NCI-H1694 treated with DMSO at 0.1 percent for 48 hours (cell line): ENCODE results near the gene RSRC1.
"Not testable (repeated sequence)": the region's sequence is repeated elsewhere in the genome, so short reads cannot be mapped to it uniquely, and the experiment has no call there.

ENCODE experiments used
- DNase-seq: peaks from one replicate; lab custom pipeline; 2025; lab: John Stamatoyannopoulos, UW

Gene RSRC1

DNA sequence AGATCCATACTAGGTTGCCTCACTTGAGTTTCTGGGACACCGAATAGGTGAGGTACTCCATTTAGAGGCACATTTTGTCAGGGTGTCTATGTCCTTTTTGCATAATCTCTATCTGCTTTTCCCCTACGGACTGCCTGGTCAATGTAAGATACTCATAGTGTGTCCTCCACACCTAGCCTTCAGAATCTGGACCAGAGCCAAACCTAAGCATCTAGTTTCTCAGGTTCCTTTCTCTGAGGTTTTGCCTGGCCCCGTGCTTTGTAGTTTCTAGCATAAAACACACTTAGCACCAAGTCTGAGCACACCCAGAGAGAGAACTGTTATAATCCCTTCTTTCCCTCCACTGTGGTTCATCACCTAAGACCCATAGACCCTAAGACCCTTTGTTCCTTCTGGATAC, 355.2 kb downstream of the RSRC1 start:
- DNase-seq = no peak

DNA sequence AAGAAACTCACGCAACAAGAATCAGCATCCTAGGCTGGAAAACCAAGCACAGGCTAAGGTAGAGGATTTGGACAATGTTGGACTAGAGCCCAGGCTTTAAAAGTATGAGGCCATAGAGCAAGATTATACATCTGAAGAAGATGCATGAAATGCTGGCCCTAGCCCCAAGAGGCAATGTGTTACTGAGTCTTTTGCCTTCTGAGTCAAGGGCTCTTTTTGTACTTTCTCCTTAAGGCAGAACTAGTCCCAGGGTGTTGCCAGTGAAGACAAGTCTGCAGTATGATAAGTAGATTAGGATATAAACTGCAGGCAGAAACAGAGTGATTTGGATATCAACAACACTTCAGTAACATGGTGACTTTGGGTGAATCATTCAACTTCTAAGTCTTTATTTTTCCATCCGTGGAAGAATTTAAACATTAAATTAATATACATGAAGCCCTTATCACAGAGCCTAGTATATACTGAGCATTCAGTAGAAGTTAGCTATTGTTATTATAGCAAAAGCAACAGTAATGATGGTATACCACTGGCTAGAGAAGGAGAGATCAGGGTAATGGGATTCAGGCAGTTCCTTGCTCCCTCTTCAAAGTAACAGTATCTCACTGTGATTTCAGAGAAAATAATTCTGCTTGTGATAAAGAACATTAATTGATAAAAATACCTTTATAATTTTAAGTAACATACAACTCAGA, 361.2 kb downstream of the RSRC1 start:
- no peak for DNase-seq

DNA sequence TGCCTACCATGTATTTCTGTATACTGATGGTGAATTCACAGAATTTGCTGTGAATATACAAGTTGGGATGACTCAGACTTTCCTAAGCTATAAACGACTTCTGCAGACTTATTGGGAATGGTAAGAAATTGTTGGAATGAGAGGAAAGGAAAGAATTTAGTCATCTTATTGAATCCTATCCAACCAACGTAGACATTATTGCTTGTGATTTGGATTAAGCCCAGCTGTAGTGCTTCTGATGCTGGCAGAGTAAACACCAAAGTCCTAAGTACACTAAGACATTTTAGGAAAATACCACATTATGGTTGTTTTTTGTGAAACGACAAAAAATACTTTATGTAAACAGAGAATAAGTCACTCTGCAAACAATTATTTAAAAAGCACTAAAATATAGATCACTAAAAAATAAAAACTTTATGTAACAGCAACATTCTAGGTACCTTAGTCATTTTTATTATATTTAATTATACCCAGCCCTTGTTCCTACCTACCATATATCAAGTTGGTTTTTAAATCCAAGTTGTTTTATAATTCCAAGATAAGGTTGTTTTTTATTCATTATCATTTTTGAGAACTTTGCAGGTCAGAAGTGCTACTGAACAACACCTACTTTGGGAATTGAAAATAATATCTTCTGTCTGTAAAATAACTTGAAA, 361.9 kb downstream of the RSRC1 start:
- no peak for DNase-seq

DNA sequence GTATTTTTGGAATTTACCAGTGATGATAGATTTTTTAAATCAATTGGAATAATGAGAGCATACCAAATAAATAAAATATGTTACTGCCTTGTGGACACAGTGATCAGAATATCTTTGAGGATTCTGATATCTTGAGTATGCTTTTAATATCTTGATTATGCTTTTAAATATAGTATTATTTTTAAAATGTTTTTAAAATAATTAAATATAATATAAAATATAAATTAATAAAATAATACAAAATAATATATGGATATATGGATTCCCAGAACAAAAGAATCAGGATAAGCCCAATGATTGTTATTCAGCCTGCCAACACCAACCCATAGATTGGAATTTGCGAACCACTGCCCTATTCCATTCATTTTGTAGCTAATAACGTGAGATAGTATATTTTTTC, 369.2 kb downstream of the RSRC1 start:
- no peak for DNase-seq

DNA sequence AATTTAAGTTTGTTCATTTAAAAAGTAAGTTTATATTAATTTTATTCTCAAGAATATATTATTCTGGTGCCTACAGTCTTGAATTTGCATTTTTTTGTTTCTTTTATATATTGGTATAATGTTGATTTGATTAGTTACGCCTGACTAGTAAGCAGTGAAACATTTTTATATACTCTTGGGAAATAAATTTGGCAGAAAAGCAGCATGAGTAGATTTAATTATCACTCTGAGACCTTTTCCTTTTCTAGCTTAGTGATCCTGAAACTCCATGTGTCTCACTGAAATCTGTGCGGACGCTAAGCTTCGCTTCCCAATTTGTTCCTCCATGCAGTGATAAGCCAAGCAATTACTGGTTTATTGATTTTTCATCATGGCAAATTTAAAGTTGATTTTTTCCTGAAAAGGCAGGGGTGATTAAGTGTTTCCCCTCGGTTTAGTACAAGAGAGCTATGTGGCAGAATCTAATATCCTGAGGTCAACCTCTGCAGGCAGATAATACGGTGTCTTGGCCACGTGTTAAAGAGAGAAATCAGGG, 373.9 kb downstream of the RSRC1 start:
- no peak for DNase-seq

DNA sequence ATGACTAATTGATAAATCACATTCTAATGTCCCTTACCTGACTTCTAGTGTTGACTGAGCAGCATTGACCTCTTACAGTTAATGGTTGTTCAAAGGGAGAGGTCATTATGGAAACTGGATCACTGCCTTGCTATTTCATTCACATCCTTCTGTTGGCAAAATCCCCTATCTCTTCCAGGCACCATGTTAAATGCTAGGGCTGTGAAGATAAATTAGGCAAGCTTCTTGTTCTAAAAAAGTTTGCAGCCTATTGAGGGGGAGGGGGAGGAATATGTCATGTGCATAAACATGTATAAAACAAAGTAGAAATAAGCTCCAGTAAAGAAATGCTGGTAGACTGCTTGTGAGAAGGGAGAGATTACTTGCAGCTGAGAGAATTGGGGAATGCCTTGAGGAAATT, 376.3 kb downstream of the RSRC1 start:
- DNase-seq = no peak

DNA sequence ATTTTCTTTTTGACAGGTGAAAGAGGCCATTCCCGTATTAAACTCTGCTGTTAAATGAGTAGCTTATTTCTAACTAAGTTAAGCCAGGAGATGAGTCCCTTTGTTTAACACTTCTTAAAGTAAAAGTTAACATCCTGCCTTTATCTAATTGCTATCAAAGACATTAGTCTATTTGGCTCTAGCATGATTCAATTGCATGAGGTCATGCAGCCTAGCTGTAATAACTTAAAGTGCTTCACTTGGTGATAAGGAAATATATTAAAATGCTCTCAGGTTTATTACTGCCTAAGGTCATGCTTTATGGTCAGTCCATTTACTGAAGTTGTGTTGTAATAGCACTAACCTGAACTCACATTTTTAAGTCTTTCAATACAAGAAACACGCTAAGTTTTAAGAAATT, 378.8 kb downstream of the RSRC1 start:
- DNase-seq = no peak

DNA sequence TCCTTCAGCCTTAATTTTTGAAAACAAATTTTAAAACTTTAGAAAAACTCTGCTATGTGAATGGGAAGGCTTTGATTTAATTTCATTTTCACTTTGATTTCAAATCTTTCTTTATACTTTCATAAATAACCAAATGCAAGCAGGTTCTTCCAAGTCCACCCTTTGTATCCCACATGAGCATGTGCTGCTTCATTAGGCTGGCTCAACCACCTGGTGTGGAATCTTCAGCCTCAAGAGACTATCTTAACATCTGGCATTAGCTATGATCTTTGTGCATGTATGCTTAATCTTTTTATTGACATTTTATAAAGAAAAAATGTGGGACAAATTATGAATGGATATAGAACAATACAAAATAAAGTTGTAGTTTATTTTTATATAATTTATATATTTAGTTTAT, 379.3 kb downstream of the RSRC1 start:
- DNase-seq = no peak

DNA sequence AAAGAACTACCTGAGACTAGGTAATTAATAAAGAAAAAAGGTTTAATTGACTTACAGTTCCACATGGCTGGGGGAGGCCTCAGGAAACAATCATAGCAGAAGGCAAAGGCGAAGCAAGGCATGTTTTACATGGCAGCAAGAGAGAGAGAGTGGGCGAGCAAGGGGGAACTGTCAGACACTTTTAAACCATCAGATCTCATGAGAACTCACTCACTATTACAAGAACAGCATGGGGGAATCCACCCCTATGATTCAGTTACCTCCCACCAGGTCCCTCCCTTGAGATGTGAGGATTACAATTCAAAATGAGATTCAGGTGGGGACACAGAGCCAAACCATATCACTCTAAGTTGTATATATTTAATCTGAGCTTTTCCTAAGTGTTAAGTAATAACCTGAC, 382.1 kb downstream of the RSRC1 start:
- no peak for DNase-seq

DNA sequence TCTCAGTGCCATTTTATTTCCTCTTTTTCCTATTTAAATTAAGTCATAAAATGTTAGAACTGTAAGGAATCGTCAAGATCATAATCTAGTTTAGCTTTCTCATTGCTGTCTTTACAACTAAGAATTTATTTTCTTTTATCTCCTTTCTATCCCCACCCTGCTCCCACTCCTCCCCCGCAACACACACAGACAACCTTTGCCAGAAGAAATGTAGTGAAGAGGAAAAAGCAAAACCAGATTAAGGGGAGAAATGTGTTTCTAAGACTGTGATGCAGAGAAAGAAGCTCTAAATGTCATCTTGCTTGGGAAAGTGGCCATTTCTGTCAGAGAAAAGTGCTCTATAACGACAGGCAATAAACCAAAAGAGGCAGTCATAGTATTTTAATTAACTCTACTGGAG, 382.8 kb downstream of the RSRC1 start:
- DNase-seq = no peak

DNA sequence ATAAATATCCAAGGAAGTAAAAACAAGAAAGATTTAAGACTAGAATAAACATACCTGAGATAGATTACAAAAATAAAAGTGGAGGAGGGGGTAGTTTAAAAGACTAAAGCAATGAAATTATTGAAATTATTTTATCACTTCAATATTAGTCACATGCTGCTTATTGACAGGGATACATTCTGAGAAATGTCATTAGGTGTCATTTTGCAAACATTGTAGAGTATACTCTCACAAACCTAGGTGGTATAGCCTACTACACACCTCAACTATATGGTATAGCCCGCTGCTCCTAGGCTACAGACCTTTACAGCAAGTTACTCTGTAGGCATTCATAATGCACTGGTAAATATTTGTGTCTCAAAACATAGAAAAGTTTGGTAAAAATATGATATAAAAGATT, 384.0 kb downstream of the RSRC1 start:
- no peak for DNase-seq

DNA sequence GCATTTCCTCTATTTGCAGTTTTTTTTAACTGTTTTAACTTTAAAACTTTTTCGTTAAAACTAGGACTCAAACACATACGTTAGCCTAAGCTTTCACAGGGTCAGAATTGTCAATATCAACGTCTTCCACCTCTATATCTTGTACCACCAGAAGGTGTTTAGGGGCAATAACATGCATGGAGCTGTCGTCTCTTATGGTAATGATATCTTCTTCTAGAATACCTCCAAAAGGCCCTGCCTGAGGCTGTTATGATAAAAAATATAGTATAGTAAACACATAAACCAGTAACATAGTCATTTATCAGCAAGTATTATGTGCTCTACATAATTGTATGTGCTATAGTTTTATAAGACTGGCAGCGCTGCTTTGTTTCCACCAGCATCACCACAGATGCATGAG, 384.8 kb downstream of the RSRC1 start:
- DNase-seq = no peak

DNA sequence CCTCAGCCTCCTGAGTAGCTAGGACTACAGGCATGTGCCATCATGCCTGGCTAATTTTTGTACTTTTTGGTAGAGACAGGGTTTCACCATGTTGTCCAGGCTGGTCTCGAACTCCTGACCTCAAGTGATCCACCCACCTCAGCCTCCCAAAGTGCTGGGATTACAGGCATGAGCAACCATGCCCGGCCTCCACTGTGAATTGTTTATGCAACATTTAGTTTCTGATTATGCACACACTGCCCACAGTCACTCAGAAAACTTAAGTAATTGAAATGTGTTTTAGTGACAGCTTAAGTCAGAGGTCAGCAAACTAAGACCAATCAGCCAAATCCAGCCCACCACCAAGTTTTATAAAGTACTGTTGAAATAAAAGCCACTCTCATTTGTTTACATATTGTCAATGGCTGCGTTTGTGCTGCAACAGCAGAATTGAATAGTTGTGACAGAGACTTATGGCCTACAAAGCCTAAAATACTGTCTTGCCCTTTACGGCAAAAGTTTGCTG, 385.6 kb downstream of the RSRC1 start:
- not testable (repeated sequence) for DNase-seq

DNA sequence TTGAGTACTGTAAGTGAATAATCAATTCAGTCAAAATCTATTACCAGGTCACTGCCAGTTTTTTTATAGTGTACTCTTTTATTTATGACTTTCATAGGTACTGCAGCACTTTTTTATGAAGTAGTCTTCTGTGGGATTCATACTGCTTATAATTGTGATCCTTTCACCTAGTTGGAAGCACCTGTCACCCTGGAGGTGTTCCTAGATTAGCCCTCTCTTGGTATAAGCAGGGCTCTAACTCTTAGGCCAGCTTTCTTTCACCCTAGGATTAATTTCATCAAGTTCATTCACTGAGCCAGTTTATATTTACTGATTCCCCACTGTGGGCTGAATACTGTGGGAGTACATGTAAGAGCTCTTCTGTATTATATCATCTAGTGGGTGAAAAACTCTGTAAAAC, 395.2 kb downstream of the RSRC1 start:
- DNase-seq = no peak

DNA sequence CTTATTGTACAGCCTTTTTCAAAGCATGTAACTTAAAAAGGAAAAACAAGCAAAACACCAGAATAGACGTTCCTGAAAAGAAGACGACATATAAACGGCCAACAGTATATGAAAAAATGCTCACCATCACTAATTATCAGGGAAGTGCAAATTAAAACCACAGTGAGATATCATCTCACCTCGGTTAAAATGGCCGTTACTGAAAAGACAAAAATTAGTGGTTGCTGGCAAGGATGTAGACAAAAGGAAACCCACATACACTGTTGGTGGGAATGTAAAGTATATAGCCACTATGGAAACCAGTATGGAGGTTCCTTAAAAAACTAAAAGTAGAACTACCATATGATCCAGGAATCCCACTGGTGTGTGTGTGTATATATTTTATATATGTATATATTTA, 396.6 kb downstream of the RSRC1 start:
- no peak for DNase-seq

DNA sequence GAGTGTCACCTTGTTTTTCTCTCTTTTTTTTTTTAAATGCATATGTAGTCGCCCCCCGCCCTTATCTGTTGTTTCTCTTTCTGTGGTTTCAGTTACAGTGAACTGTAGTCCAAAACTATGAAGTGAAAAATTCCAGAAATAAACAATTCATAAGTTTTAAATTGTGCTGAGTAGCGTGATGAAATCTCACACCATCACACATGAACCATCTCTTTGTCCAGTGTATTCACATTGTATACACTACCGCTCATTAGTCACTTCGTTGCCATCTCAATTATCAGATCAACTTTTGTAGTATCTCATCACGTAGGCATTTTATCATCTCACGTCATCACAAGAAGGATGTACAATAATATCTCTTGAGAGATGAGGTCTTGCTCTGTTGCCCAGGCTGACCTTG, 398.6 kb downstream of the RSRC1 start:
- DNase-seq = no peak

DNA sequence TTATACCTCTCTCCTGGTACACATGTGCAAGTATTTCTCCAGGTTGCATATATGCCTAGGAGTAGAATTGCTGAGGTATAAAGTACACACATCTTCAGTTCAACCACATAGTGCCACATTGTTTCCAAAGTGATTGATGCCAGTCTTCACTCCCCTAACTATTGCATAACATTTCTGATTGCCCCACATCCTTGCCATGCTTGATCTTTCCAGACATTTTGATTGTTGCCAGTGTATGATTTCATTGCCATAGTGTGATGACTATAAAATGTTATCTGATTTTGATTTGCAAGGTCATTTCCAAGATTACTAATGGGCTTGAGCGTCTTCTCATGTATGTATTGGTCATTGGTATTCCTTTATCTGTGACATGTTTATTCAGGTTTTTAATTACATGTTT, 400.0 kb downstream of the RSRC1 start:
- DNase-seq = no peak

DNA sequence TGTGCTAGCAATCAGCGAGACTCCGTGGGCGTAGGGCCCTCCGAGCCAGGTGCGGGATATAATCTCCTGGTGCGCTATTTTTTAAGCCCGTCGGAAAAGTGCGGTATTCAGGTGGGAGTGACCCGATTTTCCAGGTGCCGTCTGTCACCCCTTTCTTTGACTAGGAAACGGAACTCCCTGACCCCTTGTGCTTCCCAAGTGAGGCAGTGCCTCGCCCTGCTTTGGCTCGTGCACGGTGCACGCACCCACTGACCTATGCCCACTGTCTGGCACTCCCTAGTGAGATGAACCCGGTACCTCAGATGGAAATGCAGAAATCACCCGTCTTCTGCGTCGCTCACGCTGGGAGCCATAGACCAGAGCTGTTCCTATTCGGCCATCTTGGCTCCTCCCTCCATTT, 406.8 kb downstream of the RSRC1 start:
- not testable (repeated sequence) for DNase-seq

DNA sequence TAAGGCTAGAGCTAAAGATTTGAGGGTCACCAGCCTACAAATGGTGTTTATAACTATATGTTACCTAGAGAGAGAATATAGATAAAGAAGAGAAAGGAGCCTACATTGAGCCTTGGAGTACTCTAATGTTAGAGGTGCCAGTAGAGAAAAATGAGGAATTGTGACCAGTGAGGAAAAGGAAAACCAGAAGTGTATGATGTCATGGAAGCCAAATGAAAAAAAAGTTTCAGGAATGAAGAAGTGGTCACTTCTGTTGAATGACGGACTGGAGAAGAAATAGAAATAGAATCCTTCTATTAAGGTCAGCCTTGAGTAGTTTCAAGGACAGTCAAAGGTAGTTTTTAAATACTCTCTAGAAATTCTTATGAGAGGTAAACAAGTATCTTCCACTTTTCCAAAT, 409.9 kb downstream of the RSRC1 start:
- no peak for DNase-seq

DNA sequence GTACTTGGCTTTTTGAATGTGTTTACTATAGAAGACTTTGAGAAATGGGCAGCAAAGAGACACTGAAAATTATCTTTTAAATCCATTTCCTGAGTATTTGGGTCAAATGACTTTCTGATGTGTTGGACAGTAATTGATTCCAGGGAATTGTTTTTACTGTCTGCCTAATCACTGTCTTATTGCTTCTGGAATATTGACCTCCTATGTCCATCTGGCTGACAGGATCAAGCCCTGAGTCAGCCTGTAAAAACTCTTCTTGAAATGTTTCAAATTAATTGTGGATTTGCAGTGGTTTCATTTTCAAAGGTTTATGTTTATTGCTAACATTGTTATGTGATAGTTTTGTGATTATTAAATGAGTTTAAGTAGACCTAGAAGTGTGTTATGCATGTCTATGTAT, 410.5 kb downstream of the RSRC1 start:
- no peak for DNase-seq

DNA sequence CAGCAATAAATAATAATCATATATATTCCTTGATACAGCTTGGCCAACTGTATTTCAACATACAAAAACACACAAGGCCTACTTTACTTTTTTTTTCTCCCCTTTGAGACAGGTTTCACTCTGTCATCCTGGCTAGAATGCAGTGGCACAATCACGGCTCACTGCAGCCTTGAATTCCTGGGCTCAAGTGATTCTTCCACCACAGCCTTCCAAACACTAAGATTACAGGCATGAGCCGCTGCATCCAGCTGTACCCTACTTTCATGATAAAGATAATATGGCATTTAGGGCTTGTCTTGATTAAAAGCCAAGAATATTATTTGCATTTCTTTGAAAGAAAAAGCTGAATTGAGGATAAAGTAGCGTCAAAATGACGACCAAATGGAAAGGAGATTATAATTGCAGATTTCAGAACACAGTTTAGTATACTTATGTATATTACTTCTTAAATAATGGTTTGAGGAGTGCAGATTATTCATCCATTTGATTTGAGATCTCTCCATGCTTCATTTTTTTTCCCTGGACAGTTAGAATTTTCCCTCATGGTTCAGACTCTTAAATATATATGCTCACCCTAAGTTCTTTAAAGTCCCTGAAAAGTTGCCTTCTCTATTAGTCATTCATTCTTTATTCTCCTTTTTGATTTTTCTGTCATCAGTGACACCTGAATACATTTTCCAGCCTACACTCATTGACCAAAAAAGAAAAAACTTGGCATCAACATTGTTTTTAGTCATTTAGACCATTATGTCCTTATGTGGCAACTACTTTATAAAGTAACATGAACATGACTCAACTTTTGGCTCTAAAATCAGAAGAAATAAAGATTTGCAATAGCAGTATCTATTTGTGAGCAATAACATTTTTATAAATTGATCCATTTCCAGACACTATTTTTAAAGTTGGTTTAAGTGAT, 412.6 kb downstream of the RSRC1 start:
- DNase-seq = no peak

DNA sequence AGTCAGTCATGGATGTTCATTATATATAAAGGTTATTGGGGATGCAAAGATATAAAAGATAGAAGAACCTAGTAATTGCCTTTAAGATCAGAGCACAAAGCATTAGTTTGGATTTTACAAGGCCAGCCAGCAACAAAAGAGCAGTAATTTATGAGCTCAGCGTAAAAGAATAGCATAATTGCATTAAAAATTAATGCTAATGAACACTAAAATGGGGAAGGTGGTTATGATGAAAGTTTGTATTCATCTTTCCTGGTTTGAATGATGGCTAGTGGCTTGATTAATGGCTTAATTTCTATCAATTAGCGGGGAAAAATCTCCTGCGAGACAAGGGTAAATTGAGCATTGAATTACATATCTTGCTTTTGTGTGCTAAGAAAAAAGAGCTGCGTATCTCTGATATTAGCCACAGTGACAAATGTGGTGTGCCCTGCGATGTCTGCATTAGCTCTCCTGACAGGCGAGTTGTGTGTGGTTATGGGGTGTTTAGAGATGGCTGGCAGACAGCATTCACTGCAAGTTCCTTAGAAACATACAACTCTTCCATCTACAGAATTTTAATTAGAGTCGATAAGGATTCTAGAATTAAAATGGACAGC, 418.3 kb downstream of the RSRC1 start:
- DNase-seq = no peak
